Vagina (tissue), 2 donors: Measurements from ENCODE around the gene TMEM232. TPM values are rescaled to one million over a fixed set of nuclear protein-coding genes. Genes with fewer than 3 reads are reported as not detected.
"Not testable (repeated sequence)": the region's sequence is repeated elsewhere in the genome, so short reads cannot be mapped to it uniquely, and the experiment has no call there.

ENCODE experiments used
- DNase-seq, 2 donors: peaks; one replicate each; pipeline ENCODE4 v3.0.0-alpha.2; 2017; ENCODE audit errors: extremely low spot score in 2 of 2
- H3K27ac ChIP-seq: fragments of 200-600 bp; sonication (generic); one replicate; pipeline ENCODE4 v1.5.1; 2019
- H3K27me3 ChIP-seq: fragments of 200-600 bp; sonication (generic); one replicate; pipeline ENCODE4 v1.5.1; 2019
- H3K36me3 ChIP-seq, 2 donors: fragments of 200-600 bp; sonication (generic); one replicate each; pipeline ENCODE4 v1.5.1; 2017 to 2019
- H3K4me1 ChIP-seq: fragments of 200-600 bp; sonication (generic); one replicate; pipeline ENCODE4 v1.5.1; 2019
- H3K4me3 ChIP-seq, 2 donors: fragments of 200-600 bp; sonication (generic); 1 replicate in 1 of 2; 2 replicates in 1 of 2; pipeline ENCODE4 v1.5.1; 2016 to 2019
- H3K9me3 ChIP-seq: fragments of 200-600 bp; sonication (generic); one replicate; pipeline ENCODE4 v1.5.1; 2019
- POLR2A ChIP-seq, 2 donors: fragments of 450-650 bp; IDR thresholded peaks; one replicate each; pipeline ENCODE4 v1.6.1; 2017; ENCODE audit warnings: antibody characterized with exemption in 2 of 2, mild to moderate bottlenecking in 2 of 2, moderate library complexity in 2 of 2
- POLR2AphosphoS5 ChIP-seq, 2 donors: sonication (generic); formaldehyde crosslinking; IDR thresholded peaks; one replicate each; pipeline ENCODE4 v1.9.0; 2017; ENCODE audit warnings: antibody characterized with exemption in 2 of 2, mild to moderate bottlenecking in 2 of 2, low read depth in 1 of 2; ENCODE audit not compliant: insufficient read depth in 1 of 2
- intact Hi-C: fragments of 100-400 bp; cut with DNase I; formaldehyde crosslinking; loops from one replicate; pipeline ENCODE4 v1.15.1; 2023
- total RNA-seq: library from RNA; depleted of rRNA; stranded (reverse); fragments of >200 nt; gene quantifications from one replicate; pipeline ENCODE4 v1.2.3, GENCODE V29; 2016
- TF ChIP-seq, protein P1 (sequence below), 3 experiments: fragments of 450-650 bp in 2 of 3; fragments of 200-600 bp in 1 of 3; sonication (generic) in 1 of 3; IDR thresholded peaks; one replicate each; pipeline ENCODE4 v1.5.1; 2017 to 2019; ENCODE audit warnings: antibody characterized with exemption in 3 of 3, mild to moderate bottlenecking in 2 of 3, moderate library complexity in 2 of 3

Gene TMEM232
- total RNA-seq, 1 donor from 2014 or later, result 4.2 TPM

GRCh38 chr5:110542949-110543348, 183.5 kb downstream of the TMEM232 start:
- Histone ChIP-seq H3K36me3 (no peaks in the 10 kb centered on the region), H3K27me3 (no peaks in the 10 kb centered on the region), H3K4me1 (no peaks in the 10 kb centered on the region), H3K27ac (no peak overlapping the region), H3K9me3 (no peaks in the 10 kb centered on the region), H3K4me3 (no peak overlapping the region)
- TF ChIP-seq, protein P1, sequence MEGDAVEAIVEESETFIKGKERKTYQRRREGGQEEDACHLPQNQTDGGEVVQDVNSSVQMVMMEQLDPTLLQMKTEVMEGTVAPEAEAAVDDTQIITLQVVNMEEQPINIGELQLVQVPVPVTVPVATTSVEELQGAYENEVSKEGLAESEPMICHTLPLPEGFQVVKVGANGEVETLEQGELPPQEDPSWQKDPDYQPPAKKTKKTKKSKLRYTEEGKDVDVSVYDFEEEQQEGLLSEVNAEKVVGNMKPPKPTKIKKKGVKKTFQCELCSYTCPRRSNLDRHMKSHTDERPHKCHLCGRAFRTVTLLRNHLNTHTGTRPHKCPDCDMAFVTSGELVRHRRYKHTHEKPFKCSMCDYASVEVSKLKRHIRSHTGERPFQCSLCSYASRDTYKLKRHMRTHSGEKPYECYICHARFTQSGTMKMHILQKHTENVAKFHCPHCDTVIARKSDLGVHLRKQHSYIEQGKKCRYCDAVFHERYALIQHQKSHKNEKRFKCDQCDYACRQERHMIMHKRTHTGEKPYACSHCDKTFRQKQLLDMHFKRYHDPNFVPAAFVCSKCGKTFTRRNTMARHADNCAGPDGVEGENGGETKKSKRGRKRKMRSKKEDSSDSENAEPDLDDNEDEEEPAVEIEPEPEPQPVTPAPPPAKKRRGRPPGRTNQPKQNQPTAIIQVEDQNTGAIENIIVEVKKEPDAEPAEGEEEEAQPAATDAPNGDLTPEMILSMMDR (IDR thresholded peaks at IDR 0.05), result no peak
- TF ChIP-seq POLR2A (IDR thresholded peaks at IDR 0.05) (no peak), POLR2AphosphoS5 (IDR thresholded peaks at IDR 0.05; ENCODE audit: insufficient read depth in 1 of 2, low read depth in 1 of 2) (no peak)
- intact Hi-C loops, result no loop called here
- no peak for DNase-seq

GRCh38 chr5:110536120-110537115, 190.1 kb downstream of the TMEM232 start:
- Histone ChIP-seq H3K4me3 (no peak overlapping the region), H3K27ac (no peak overlapping the region), H3K27me3 (no peaks in the 10 kb centered on the region), H3K4me1 (no peaks in the 10 kb centered on the region), H3K36me3 (no peaks in the 10 kb centered on the region), H3K9me3 (no peaks in the 10 kb centered on the region)
- intact Hi-C loops, result no loop called here
- TF ChIP-seq, protein P1 (IDR thresholded peaks at IDR 0.05), result no peak
- TF ChIP-seq POLR2A (IDR thresholded peaks at IDR 0.05), result no peak
- TF ChIP-seq POLR2AphosphoS5 (IDR thresholded peaks at IDR 0.05; ENCODE audit: insufficient read depth in 1 of 2, low read depth in 1 of 2), result no peak
- DNase-seq, result no peak

DNA sequence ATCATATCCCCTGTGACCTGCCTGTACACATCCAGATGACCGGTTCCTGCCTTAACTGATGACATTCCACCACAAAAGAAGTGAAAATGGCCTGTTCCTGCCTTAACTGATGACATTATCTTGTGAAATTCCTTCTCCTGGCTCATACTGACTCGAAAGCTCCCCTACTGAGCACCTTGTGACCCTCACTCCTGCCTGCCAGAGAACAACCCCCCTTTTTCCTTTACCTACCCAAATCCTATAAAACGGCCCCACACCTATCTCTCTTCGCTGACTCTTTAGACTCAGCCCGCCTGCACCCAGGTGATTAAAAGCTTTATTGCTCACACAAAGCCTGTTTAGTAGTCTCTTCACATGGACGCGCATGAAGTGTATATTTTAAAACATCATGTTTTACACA, 191.3 kb downstream of the TMEM232 start:
- H3K4me3 ChIP-seq, H3K27me3 ChIP-seq, H3K36me3 ChIP-seq, intact Hi-C loops, H3K27ac ChIP-seq, H3K9me3 ChIP-seq, DNase-seq, H3K4me1 ChIP-seq: not testable (repeated sequence)

DNA sequence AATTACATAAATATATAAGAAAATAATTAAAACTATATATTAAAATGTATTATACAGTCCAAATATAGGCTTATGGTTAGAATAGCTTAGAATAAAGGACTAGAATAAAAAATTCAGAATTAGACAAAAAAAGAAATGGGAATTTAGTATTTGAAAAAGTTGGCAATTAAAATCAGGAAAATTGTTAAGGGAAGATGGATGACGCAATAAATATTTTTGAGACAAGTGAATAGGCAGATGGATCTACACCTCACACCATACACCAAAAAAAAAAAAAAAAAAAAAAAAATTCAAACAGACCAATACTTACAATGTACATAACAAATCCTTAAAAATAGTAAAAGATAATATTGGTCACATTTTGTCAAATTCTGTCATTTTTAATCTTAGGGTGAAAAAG, 200.7 kb downstream of the TMEM232 start:
- DNase-seq, result no peak
- Histone ChIP-seq H3K4me3 (no peak overlapping the region), H3K36me3 (no peaks in the 10 kb centered on the region), H3K9me3 (no peaks in the 10 kb centered on the region), H3K4me1 (no peaks in the 10 kb centered on the region), H3K27me3 (no peaks in the 10 kb centered on the region), H3K27ac (no peak overlapping the region)
- intact Hi-C loops, result no loop called here
- no peak for TF ChIP-seq POLR2A (IDR thresholded peaks at IDR 0.05)
- TF ChIP-seq POLR2AphosphoS5 (IDR thresholded peaks at IDR 0.05; ENCODE audit: insufficient read depth in 1 of 2, low read depth in 1 of 2), result no peak
- TF ChIP-seq, protein P1 (IDR thresholded peaks at IDR 0.05), result no peak

DNA sequence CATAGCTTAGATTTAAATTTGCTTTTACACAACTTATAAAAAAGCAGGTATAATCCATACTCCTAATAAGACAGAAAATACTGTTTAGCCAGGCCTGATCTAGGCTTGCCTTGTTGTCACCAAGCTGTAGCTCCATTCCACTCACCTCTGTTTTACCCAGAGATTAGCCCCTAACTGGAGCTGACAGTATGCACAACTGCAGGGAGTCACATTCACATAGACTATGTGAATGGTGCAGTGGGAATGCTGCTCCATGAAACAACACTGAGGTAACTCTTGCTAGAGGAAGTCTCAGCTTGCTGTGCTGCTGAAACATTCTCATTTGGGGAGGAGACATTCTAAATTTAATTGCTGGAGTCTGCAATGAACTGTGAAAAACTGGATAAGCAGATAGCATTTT, 209.1 kb downstream of the TMEM232 start:
- Histone ChIP-seq H3K4me1 (no peaks in the 10 kb centered on the region), H3K27me3 (no peaks in the 10 kb centered on the region), H3K4me3 (no peak overlapping the region), H3K27ac (no peak overlapping the region), H3K9me3 (no peaks in the 10 kb centered on the region), H3K36me3 (no peaks in the 10 kb centered on the region)
- TF ChIP-seq, protein P1 (IDR thresholded peaks at IDR 0.05), result no peak
- TF ChIP-seq POLR2A (IDR thresholded peaks at IDR 0.05) (no peak), POLR2AphosphoS5 (IDR thresholded peaks at IDR 0.05; ENCODE audit: insufficient read depth in 1 of 2, low read depth in 1 of 2) (no peak)
- intact Hi-C loops, result no loop called here
- no peak for DNase-seq
